ENCODE measurements around the gene CDYL2.
A peak's percentile ranks its signal among the peaks of the same experiment; 100 is the strongest.

Gene CDYL2, protein sequence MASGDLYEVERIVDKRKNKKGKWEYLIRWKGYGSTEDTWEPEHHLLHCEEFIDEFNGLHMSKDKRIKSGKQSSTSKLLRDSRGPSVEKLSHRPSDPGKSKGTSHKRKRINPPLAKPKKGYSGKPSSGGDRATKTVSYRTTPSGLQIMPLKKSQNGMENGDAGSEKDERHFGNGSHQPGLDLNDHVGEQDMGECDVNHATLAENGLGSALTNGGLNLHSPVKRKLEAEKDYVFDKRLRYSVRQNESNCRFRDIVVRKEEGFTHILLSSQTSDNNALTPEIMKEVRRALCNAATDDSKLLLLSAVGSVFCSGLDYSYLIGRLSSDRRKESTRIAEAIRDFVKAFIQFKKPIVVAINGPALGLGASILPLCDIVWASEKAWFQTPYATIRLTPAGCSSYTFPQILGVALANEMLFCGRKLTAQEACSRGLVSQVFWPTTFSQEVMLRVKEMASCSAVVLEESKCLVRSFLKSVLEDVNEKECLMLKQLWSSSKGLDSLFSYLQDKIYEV

DNA sequence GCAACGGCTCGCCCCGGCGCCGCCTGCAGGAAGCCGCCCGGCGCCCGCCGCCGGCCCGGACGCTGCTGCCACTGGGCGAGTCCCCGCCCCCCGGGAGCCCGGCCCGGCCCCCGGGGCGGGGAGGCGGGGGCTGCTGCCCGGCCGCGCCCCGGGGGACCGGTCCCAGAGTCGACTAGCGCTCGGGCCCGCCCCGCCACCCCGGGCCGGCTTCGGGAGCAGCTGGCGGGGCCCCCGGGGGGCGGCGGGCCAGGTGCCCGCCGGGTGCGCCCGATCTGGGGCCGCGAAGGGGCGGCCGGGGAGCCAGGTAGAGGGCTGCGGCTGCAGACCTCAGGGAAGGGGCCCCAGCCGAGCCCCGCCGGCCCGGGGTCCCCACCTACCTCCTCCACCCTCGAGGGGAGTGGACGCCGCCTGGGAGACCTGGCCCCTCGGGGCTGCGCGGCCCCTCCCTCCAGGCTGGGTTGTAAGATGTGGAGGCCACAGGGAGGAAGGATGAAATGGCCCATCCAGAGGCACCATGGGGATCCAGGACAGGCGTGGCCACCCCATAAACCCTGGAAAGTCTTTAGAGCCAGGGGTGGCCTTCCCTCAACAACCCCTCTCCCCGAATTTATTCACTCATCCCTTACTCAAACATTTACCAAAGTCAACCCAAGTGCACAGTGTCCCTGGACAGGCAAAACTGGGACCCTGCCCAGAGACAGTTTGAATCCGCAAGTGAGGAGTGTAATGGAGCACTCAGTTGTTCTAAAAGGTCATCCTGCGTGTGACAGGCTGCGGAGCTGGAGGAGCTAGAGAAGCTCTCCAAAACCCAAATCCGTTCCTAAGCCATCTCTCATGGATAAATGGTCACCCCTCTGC is at the start of gene CDYL2:
CDYL2 (minus strand) TSS at position 73 of the 858 bp plus-strand sequence. CDS start 425 bp downstream, outside the sequence.
- no peaks in the 10 kb centered on the region for H3K9me3 ChIP-seq (ENCODE audit: control insufficient read depth in 2 of 2, low read length in 2 of 2)
- H3K27ac ChIP-seq (ENCODE audit: low read length), result no peak within 1 kb of the TSS
- peaks cover 5% of the 10 kb centered on the region for H3K4me1 ChIP-seq (ENCODE audit: control insufficient read depth, insufficient read depth, low read length)
- peak within 1 kb of the TSS in 1 of 2 donors; percentile 73 for H3K4me3 ChIP-seq (ENCODE audit: low read length in 2 of 2)
- no peaks in the 10 kb centered on the region for H3K36me3 ChIP-seq (ENCODE audit: control insufficient read depth in 2 of 2, insufficient read depth in 2 of 2, low read length in 2 of 2)
- no peak within 1 kb of the TSS for H3K9ac ChIP-seq (ENCODE audit: low read length in 2 of 2)
- peaks cover 0 to 8% of the 10 kb centered on the region in 2 donors for H3K27me3 ChIP-seq (ENCODE audit: control insufficient read depth in 1 of 2, insufficient read depth in 2 of 2, low read length in 2 of 2)

DNA sequence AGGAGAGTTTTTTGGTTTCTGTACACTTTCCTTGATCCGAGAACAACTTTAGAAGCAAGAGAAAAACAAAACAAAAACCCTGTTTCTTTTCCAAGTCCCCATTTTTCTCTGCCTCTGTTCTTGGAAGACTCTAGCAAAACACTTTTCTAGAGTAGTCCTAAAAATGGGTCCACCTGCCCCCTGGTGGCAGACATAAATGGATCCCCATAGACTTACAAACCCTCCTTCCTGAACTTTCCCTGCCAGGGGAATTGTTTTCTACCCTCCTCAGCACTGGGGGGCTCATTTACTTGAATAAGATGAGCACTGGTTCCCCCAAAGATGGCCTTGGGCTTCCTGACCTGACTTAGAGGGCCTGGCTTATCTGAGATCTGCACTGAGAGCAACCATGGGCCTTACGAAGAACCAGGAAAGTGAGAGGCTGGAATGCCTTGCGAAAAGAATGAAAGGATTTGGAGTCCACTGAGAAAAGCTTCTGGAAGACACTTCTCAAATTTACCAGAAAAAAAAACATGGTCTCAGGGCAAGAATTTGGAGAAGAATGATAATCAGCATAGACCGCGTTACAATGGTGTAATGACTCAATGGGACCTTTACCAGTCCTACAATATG is 48.0 kb upstream of the CDYL2 start:
- Histone ChIP-seq H3K27me3 (ENCODE audit: control insufficient read depth in 1 of 2, insufficient read depth in 2 of 2, low read length in 2 of 2) (no peaks in the 10 kb centered on the region), H3K36me3 (ENCODE audit: control insufficient read depth in 2 of 2, insufficient read depth in 2 of 2, low read length in 2 of 2) (no peaks in the 10 kb centered on the region)

DNA sequence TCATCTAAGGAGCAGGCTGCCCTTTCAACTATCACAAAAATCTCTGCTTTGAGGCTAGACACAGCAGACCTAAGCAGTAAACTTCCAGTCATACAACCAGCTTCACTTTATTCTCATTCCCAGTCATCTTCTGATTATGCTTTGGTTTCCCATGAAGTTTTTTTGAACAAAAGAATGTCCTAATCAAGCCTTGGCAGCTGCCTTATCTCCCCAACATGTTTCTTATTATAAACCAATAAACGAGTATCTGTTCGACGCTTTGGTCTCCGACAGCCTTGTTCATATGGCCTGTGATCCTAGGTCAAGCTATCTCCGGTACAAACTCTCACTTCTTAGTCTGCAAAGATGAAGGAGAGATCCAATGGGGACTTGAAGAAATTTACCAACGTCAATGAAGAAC is 47.4 kb upstream of the CDYL2 start:
- Histone ChIP-seq H3K4me3 (ENCODE audit: low read length in 2 of 2) (no peak overlapping the region), H3K4me1 (ENCODE audit: control insufficient read depth, insufficient read depth, low read length) (no peaks in the 10 kb centered on the region), H3K9me3 (ENCODE audit: control insufficient read depth in 2 of 2, low read length in 2 of 2) (no peaks in the 10 kb centered on the region), H3K36me3 (ENCODE audit: control insufficient read depth in 2 of 2, insufficient read depth in 2 of 2, low read length in 2 of 2) (no peaks in the 10 kb centered on the region), H3K27ac (ENCODE audit: low read length) (no peak overlapping the region), H3K9ac (ENCODE audit: low read length in 2 of 2) (no peak overlapping the region), H3K27me3 (ENCODE audit: control insufficient read depth in 1 of 2, insufficient read depth in 2 of 2, low read length in 2 of 2) (no peaks in the 10 kb centered on the region)

More for the DNA sequence above, 48.0 kb upstream of the CDYL2 start:
- Histone ChIP-seq H3K4me3 (ENCODE audit: low read length in 2 of 2) (no peak overlapping the region), H3K27ac (ENCODE audit: low read length) (no peak overlapping the region), H3K9ac (ENCODE audit: low read length in 2 of 2) (no peak overlapping the region), H3K4me1 (ENCODE audit: control insufficient read depth, insufficient read depth, low read length) (no peaks in the 10 kb centered on the region), H3K9me3 (ENCODE audit: control insufficient read depth in 2 of 2, low read length in 2 of 2) (no peaks in the 10 kb centered on the region)

DNA sequence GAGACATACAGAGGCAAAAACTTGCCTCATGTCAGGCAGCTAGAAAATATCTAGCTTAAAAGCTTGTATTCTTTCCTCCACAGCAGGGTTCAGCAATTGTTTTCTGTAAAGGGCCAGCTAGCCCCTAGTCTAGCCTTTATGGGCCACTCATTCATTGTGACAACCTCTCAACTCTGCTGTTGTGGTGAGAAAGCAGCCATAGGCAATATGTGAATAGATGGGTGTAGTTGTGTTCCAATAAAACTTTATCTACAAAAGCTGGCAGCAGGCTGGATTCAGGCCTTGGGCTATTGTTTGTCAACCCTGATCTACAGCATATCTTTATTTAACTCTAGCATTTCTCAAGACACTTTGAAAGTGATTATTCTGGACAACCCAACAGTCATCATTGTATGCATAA is 46.4 kb upstream of the CDYL2 start:
- no peaks in the 10 kb centered on the region for H3K36me3 ChIP-seq (ENCODE audit: control insufficient read depth in 2 of 2, insufficient read depth in 2 of 2, low read length in 2 of 2)
- no peaks in the 10 kb centered on the region for H3K4me1 ChIP-seq (ENCODE audit: control insufficient read depth, insufficient read depth, low read length)
- H3K27ac ChIP-seq (ENCODE audit: low read length), result no peak overlapping the region
- H3K9ac ChIP-seq (ENCODE audit: low read length in 2 of 2), result no peak overlapping the region
- H3K27me3 ChIP-seq (ENCODE audit: control insufficient read depth in 1 of 2, insufficient read depth in 2 of 2, low read length in 2 of 2), result no peaks in the 10 kb centered on the region
- no peak overlapping the region for H3K4me3 ChIP-seq (ENCODE audit: low read length in 2 of 2)
- H3K9me3 ChIP-seq (ENCODE audit: control insufficient read depth in 2 of 2, low read length in 2 of 2), result peaks cover 0 to 3% of the 10 kb centered on the region in 2 donors

DNA sequence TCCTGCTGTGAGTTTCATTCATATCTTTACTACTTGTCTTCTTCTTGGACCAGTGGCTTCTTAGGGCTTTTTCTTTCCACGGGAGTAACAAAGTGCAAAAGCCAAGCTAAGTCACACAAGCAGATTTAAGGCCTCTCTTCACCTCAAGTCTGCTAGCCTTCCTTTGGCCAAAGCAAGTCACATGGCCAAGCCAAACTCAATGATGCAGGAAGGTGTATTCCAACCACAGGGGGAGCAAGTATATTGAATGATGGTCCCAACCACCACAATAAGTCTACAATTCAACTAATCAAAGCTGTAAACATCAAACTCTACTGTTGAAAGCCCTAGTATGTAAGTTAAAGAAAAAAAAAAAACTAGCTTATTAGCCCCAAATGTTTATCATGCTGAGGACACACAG is 44.5 kb upstream of the CDYL2 start:
- H3K27ac ChIP-seq (ENCODE audit: low read length), result no peak overlapping the region
- no peaks in the 10 kb centered on the region for H3K27me3 ChIP-seq (ENCODE audit: control insufficient read depth in 1 of 2, insufficient read depth in 2 of 2, low read length in 2 of 2)
- peaks cover 0 to 5% of the 10 kb centered on the region in 2 donors for H3K9me3 ChIP-seq (ENCODE audit: control insufficient read depth in 2 of 2, low read length in 2 of 2)
- no peaks in the 10 kb centered on the region for H3K36me3 ChIP-seq (ENCODE audit: control insufficient read depth in 2 of 2, insufficient read depth in 2 of 2, low read length in 2 of 2)
- H3K4me1 ChIP-seq (ENCODE audit: control insufficient read depth, insufficient read depth, low read length), result no peaks in the 10 kb centered on the region
- H3K4me3 ChIP-seq (ENCODE audit: low read length in 2 of 2), result no peak overlapping the region
- no peak overlapping the region for H3K9ac ChIP-seq (ENCODE audit: low read length in 2 of 2)

DNA sequence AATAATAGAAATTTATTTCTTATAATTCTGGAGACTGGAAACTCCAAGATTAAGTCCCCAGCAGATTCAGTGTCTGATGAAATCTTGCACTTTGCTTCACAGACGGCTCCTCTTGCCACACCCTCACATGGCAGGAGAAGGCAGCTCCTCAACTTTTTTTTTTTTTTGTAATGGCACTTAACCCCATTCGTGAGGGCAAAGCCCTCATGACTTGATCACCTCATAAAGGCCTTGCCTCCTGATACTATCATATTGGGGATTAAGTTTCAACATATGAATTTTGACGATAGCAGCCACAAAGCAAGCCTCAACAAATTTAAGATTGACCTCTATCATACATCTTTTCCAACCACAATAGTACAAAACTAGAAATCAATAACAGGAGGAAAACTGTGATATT is 42.3 kb upstream of the CDYL2 start:
- Histone ChIP-seq H3K36me3 (ENCODE audit: control insufficient read depth in 2 of 2, insufficient read depth in 2 of 2, low read length in 2 of 2) (no peaks in the 10 kb centered on the region), H3K4me1 (ENCODE audit: control insufficient read depth, insufficient read depth, low read length) (no peaks in the 10 kb centered on the region), H3K4me3 (ENCODE audit: low read length in 2 of 2) (no peak overlapping the region), H3K9me3 (ENCODE audit: control insufficient read depth in 2 of 2, low read length in 2 of 2) (peaks cover 0 to 7% of the 10 kb centered on the region in 2 donors), H3K9ac (ENCODE audit: low read length in 2 of 2) (no peak overlapping the region), H3K27ac (ENCODE audit: low read length) (no peak overlapping the region), H3K27me3 (ENCODE audit: control insufficient read depth in 1 of 2, insufficient read depth in 2 of 2, low read length in 2 of 2) (no peaks in the 10 kb centered on the region)

DNA sequence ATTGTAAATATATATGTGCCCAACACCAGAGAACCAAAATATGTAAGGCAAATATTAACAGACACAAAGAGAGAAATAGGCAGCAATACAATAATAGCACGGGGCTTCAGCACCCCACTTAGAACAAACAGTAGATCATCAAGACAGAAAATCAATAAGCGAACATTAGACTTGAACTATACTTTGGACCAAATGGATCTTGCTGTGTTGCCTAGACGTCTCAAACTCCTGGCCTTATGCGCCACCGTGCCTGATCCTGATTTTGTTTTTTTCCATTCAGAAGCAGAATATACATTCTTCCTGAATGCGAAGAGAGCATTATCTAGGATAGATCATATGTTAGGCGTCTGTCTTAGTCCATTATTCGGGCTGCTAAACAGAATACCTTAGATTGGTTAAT is 41.9 kb upstream of the CDYL2 start:
- Histone ChIP-seq H3K27me3 (ENCODE audit: control insufficient read depth in 1 of 2, insufficient read depth in 2 of 2, low read length in 2 of 2) (no peaks in the 10 kb centered on the region), H3K4me3 (ENCODE audit: low read length in 2 of 2) (no peak overlapping the region), H3K9ac (ENCODE audit: low read length in 2 of 2) (no peak overlapping the region), H3K27ac (ENCODE audit: low read length) (no peak overlapping the region), H3K4me1 (ENCODE audit: control insufficient read depth, insufficient read depth, low read length) (no peaks in the 10 kb centered on the region), H3K36me3 (ENCODE audit: control insufficient read depth in 2 of 2, insufficient read depth in 2 of 2, low read length in 2 of 2) (no peaks in the 10 kb centered on the region), H3K9me3 (ENCODE audit: control insufficient read depth in 2 of 2, low read length in 2 of 2) (peaks cover 0 to 7% of the 10 kb centered on the region in 2 donors)

DNA sequence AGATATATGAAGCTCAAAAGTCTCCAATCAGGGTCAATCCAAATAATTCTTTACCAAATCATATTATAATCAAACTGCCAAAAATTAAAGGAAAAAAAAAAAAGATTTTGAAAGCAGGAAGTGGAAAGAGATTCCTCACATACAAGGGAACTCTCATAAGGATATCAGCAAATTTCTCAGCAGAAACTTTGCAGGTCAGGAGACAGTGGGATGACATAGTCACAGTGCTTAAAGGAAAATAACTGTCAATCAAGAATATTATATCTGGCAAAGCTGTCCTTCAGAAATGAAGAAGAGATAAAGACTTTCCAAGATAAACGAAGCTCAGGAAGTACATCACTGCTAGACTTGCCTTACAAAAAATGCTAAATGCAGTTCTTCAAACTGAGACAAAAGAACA is 40.0 kb upstream of the CDYL2 start:
- H3K4me3 ChIP-seq (ENCODE audit: low read length in 2 of 2), result no peak overlapping the region
- peaks cover 2 to 7% of the 10 kb centered on the region in 2 donors for H3K9me3 ChIP-seq (ENCODE audit: control insufficient read depth in 2 of 2, low read length in 2 of 2)
- H3K27me3 ChIP-seq (ENCODE audit: control insufficient read depth in 1 of 2, insufficient read depth in 2 of 2, low read length in 2 of 2), result no peaks in the 10 kb centered on the region
- no peaks in the 10 kb centered on the region for H3K4me1 ChIP-seq (ENCODE audit: control insufficient read depth, insufficient read depth, low read length)
- H3K36me3 ChIP-seq (ENCODE audit: control insufficient read depth in 2 of 2, insufficient read depth in 2 of 2, low read length in 2 of 2), result no peaks in the 10 kb centered on the region
- no peak overlapping the region for H3K27ac ChIP-seq (ENCODE audit: low read length)
- H3K9ac ChIP-seq (ENCODE audit: low read length in 2 of 2), result no peak overlapping the region

DNA sequence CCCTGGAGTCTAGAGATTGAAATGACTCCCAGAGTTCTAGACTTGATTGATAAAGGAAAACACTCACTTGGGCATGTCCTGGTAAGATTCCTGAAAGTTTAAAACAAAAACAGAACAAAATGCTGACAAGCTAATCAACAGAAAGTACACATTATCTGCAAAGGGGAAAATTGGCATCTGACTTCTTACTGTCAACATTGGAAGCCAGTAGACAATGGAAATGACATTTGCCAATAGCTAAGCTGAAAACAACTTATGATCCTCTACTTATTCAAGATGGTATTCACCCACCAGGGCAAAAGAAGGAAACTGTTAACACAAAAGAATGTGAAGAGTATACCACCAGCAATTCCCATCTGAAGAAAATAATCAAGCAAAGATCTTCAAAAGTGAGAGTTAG is 36.8 kb upstream of the CDYL2 start:
- Histone ChIP-seq H3K36me3 (ENCODE audit: control insufficient read depth in 2 of 2, insufficient read depth in 2 of 2, low read length in 2 of 2) (no peaks in the 10 kb centered on the region), H3K4me1 (ENCODE audit: control insufficient read depth, insufficient read depth, low read length) (no peaks in the 10 kb centered on the region), H3K9ac (ENCODE audit: low read length in 2 of 2) (no peak overlapping the region), H3K27me3 (ENCODE audit: control insufficient read depth in 1 of 2, insufficient read depth in 2 of 2, low read length in 2 of 2) (no peaks in the 10 kb centered on the region), H3K9me3 (ENCODE audit: control insufficient read depth in 2 of 2, low read length in 2 of 2) (peaks cover 2 to 7% of the 10 kb centered on the region in 2 donors), H3K27ac (ENCODE audit: low read length) (no peak overlapping the region), H3K4me3 (ENCODE audit: low read length in 2 of 2) (no peak overlapping the region)

DNA sequence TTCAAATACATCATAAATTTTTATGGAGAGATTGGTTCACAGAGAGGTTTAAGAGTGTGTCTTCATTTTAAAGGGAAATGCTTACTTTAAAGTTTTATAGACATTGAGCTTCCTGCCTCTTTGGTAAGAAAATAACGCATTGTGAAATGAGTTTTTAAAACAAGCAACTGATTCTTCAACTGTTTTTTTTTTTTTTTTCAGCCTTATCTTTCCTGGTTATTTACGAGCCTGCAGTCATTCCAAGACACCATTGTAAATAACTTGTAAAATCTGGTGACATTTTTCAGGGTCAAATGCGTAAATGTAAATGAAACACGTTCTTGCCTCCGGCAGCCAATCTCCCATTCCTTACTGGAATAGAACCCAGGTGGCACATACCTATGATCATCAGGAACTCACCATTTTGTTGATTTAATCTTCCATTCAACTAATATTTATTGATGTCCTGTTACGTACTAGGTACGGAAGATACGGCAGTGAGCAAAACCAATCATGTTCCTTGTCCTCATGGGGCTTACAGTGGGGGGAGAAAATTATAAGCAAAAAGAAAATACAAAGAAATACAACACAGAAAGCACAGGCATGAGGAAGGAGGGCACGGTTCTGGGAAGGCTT is 33.2 kb upstream of the CDYL2 start:
- no peak overlapping the region for H3K9ac ChIP-seq (ENCODE audit: low read length in 2 of 2)
- no peaks in the 10 kb centered on the region for H3K27me3 ChIP-seq (ENCODE audit: control insufficient read depth in 1 of 2, insufficient read depth in 2 of 2, low read length in 2 of 2)
- H3K4me3 ChIP-seq (ENCODE audit: low read length in 2 of 2), result no peak overlapping the region
- peaks cover 0 to 2% of the 10 kb centered on the region in 2 donors for H3K9me3 ChIP-seq (ENCODE audit: control insufficient read depth in 2 of 2, low read length in 2 of 2)
- no peak overlapping the region for H3K27ac ChIP-seq (ENCODE audit: low read length)
- no peaks in the 10 kb centered on the region for H3K4me1 ChIP-seq (ENCODE audit: control insufficient read depth, insufficient read depth, low read length)
- H3K36me3 ChIP-seq (ENCODE audit: control insufficient read depth in 2 of 2, insufficient read depth in 2 of 2, low read length in 2 of 2), result no peaks in the 10 kb centered on the region
